Activated CD4-positive, CD25-positive, alpha-beta regulatory T cell treated with anti-CD3 and anti-CD28 coated beads, Interleukin-2, amount 50 U/mL, for 24 hours (primary cell): ENCODE measurements around the gene SLC2A6.

Source experiments
- ATAC-seq, 2 donors: fragments of 150-1000 bp; cut with Tn5 transposase; one replicate each; pipeline ENCODE4 v1.10.0; 2021; ENCODE audit warnings: mild to moderate bottlenecking in 1 of 2, moderate library complexity in 1 of 2

The SLC2A6 gene

DNA sequence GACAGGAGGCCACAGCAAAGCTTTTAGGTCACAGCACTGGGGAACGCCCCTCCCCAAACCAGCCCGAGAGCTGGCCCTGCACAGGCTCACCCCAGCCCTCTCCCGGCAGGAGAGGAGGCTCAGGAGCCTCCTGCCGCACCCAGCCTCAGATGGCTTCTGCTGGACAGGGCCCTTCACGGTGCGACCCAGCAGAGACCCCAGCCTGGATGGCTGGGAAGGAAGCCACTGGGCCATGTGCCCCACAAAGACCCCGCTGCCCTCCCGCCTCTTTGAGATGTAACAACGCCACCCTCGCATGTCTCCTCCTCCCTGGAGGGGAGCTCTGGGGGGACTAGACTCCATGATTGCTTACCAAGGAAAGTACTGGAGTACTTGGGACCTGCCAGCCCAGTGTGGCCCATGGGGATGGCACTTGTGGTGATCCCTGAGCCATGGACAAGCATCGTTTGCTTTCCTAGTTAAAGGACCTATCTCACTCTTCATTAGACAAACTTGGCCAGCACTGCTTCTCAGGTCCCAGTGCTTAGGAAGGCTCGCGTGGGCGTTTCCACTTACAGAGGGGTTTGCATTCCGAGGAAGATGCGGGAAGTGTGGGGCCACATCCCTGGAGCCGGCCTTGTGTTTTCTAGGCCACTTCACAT is 36.8 kb upstream of the SLC2A6 start:
- no peak for ATAC-seq

DNA sequence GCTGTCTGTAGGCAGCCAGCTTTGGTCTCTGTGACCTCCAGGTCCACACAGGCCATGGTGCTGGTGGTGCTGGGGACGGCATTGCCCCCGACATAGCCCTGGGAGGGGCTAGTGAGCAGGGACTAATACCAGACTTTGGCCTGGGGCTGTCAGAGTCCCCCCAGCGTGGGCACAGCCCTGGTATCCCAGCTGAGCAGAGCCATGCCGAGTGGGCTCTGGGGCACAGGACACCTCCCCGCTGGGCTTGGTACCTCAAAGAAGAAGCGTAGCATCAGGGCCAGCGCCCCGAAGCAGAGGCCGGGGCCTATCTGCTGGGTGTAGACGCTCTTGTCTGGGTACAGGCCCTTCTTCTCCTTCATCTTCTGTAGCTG is 36.3 kb upstream of the SLC2A6 start:
- ATAC-seq: no peak

DNA sequence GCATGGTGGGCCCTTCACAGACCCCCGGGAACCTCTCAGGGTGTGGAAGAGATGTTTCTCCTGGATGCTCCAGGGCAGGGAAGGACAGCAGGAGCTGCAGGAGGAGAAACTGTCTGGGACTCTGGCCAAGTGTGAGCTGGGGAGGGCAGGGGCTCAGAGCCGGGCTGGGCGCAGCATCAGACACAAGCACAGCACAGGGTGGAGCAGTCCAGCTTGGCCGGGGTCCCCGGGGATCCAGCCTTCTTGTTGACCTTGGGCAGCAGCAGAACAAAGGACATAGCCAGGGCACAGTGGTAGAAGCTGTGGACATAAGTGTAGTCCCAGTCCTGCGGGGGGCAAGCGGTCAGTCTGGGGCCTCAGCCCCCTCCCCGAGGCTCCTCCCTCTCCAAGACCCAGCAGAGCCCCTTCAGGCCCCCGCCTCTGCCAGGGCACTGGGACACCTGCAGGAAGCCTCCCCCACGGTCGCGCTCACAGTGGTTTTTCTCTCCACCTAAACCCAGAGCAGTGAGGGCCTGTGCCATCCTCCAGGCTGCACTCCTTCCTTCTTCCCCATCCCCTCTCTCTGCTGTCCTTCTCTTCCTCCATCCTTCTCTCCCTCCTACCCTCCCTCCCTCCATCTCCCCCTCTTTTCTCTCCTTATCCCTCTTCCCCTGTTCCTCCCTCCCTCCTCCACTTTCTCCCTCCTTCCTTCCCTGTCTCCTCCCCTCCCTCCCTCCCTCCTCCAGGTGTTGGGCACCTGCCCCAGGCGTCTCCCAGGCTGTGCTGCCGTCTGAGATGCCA is 35.8 kb upstream of the SLC2A6 start:
- ATAC-seq: no peak

DNA sequence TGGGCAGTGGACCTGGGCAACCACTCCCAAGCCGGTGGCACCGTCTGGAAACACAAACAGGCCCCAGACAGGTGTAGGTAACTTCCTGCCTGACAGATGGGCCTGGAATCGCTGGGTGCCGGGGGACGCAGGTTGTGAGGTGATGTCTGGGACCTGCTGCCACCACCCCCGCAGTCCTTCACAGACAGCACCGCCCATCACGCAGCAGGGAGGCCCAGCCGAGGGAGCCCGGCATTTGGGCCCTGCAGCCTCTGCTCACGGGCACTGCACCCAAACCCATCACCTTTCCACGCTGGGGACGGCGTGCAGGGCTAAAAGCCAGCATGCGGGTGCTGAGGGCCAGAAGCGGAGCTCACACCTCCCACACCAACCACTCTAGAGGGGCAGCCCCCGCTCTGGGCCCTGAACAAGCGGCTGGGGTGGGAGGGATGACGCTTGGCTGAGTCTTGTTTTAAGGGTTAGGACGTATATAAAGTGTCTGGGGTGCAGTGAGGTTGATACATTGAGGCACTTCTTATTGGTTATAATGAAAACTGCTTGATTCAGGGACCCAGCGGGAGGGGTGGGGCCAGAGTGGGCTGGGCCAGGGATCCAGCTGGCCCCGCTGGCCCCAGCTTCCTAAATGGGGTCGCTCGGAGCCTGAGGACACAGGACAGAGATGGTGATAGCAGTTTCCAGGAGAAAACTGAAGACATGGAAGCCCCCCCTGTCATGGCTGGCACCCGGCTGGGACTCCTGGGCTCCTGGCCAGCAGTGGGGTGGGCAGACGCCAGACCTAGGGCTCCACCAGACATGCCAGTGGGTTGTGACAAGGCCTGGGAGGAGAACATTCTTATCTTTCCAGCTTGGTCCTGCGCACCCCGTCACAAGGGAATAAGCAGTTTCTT is 34.6 kb upstream of the SLC2A6 start:
- ATAC-seq: no peak

DNA sequence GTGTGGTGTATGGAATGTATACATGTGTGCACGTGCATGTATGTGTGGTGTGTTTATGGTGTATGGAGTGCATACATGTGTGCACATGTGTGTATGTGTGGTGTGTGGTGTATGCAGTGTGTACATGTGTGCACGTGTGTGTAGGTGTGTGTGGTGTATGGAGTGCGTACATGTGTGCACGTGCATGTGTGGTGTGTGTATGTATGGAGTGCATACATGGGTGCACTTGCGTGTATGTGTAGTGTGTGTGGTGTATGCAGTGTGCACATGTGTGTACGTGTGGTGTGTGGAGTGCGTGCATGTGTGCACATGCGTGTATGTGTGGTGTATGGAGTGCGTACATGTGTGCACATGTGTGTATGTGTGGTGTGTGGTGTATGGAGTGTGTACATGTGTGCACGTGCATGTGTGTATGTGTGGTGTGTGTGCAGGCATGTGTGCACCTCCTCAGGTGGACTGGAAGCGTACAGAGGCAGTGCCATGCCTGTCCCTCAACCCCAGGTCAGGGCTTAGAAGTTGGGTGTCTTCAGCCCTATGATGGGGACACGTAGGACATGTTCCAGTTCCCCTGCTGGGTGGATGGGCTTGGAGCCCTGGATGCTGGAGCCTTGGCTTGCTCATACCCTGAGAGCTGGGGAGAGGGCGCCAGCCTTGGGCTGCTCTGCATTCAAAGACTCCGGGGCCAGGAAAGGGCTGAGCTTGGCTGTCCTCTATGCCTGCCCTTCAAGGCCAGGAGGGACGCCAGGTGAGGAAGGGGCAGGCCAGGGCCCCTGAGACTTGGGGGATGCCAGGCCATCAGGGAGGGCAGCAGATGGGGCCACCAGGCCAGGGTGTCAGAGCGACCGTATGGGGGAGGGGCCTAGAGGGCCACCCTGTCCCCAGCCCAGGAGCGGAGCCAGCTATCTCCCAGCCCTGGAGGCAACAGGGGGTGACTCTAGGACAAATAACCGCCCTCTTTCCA is 33.6 kb upstream of the SLC2A6 start:
- ATAC-seq: no peak

DNA sequence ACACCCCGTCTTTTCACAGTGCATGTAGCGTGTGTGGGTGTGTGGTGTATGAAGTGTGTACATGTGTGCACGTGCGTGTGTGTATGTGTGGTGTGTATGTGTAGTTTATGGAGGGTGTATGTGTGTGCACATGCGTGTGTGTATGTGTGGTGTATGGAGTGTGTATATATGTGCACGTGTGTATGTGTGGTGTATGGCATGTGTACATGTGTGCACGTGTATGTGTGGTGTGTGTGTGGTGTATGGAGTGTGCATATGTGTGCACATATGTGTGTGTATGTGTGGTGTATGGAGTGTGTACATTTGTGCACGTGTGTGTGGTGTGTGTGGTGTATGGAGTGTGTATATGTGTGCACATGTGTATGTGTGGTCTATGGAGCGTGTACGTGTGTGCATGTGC is 32.7 kb upstream of the SLC2A6 start:
- ATAC-seq: no peak

DNA sequence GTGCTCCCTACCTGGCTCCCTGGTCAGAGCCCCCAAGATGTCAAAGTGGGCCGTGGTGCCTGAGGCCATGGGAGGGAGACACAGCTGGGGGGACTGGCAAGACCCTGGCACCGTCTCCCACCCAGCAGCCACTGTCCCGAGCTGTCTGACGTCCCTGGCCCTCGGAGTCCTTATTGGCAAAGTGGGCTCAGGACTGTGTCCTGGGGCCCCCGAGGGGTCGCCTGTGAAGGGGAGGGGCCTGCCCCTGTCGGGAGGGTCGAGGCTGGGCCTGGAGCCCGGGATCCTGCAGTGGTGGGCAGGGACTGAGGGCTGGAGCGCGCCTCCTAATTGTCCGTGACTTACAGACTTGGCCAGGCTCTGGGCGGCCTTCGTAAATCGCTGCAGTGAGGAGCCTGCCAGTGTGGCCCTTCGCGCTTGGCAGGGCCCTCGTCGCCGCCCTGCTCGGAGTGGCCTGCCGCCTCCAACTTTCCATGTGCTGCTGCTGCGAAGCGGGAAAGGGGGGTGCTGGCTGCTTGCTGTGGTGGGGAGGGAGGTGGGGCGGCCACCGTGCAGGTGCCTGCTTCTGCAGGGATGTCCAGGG is 32.1 kb upstream of the SLC2A6 start:
- no peak for ATAC-seq

DNA sequence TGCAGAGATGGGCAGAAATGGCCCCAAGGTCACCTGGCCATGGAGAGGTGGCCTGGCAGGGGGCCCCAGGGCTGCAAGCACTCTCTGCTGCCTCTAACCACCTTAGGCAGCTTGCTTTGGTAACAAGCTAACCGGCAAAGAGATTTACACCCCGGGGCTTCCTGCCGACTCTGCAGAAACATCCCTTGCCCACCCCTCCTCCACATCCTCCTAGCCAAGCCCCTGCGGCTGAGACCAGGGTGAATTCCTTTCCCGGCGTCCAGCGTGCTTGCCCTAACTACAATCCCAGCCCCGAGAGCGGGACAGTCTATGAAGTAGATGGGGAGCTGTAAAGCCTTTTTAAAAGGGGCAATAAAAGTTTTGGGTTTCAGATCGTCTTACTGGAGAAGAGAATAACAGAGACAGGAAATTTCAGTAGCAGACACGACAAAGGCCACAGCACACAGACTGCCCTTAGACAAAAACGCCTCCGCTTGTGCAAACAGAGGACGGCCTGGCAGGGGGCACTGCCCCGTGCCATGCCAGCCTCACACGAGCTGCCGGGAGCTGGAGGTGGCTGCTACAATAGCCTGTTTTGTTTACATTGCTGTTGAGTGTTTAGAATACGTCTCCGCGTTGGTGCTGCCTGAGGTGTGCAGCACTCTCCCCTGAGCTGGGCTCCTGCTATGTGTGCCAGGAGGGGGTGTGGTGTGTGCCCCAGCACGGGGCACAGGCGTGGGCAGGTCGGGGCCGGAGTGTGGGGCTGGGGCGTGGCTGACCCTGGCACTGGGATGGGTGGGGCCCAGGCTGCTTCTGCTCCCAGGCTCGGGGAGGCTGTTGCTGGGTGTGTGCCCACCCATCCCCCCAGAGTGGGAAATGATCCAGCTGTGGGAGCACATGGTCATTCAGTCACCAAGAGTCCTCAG is 30.5 kb upstream of the SLC2A6 start:
- ATAC-seq: peak in 1 of 2 donors; percentile 51

DNA sequence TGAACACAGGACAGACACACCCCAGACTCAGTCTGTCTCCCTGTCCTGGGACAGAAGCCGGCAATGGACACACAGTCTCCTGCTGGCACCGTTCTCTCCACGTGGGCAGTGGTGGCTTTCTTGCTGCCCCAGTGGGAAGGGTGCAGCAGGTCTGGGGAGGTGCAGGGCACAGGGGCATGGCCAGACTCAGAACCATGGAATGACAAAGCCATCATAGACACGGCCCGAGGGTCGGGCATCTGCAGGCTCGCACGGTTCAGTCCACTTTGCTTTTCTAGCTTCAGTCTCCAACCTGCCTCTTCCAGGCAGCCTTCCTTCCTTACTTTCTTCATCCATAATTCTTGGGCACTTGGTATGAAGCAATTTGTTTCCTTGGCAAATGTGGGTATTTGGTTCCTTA is 29.1 kb upstream of the SLC2A6 start:
- ATAC-seq: no peak

DNA sequence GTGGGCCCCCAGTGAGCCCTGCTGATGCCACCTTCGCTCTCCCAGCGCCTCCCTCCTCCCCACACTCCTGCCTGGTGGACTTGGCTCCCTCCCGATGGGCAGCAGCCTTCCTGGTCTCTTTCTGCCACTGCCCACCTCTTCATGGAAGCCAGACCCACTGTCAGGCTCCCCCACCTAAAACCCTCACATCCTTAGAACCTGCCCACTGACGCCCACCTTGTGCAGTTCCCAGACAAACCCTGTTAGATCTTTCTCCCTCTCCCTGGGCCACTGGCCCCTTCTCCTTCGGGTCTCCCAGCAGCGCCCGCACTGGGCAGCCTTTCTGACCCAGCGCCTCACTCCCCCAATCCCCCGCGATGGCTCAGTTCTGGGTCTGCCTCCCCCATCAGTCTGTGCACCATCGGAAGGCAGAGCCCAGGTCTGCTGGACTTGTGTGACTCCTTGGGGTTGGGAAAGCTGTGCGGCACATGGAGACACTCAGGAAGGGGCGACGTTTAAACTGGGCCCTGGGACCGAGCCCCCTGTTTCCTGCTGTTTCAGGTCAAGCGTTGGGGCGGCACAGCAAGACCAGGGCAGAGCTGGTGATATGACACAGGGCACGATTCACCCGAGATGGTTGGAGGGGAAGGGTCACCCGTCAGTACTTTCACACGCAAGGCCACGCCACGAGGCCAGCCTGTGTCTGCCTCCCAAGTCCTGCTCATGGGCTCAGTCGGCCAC is 28.5 kb upstream of the SLC2A6 start:
- ATAC-seq: no peak

DNA sequence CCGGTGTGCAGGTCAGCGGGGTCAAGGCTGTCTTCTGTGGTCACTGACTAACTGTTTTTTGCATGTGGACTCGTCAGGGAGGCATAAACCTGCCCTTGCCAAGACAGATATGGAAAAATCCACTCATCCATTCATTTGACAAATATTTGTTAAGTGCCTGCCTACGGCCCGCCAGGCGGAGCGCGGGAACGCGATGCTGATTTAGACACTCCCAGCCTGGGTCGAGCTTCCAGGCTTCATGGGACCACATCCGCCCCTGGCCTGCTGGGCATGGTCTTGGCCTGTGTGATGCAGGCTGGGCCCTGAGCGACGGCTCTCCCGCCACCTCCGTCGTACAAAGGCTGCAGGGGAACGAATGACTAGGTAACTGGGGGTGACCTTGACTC is 27.7 kb upstream of the SLC2A6 start:
- no peak for ATAC-seq

DNA sequence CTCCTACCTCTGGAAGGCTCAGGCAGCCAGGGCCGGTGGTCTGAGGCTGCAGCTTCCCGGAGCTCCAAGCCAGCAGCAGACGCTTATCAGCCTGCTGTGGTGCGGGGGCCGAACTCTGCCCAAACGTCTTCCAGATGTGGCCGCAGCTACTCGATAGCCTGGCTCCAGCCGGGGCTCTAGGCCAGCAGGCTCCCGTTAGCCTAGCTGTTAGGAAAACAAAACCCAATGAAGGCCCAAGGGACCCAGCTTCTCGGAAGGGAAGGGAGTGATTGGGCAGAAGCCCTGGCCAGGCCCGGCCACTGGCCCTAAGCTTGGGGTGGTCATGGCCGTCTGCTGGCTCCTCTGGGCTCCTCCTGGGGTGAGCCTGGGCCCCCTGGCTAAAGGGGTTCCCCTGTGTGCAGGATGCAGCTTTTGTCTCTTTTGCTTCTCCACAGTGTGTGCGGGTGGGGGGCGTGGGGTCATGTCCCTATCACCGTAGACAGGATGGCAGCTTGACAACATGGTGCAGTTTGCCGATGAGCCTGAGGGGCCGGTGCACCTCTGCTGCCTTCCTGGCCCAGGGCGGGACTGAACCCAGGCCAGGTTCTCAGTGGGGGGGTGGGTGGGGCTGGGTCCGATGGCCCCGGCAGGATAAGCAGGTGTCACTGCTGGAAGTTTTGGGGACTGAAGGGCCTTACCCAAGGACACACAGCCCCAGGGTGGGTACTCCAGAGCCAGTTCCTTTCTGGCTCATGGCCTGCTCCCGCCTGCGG is 27.2 kb upstream of the SLC2A6 start:
- ATAC-seq: no peak

DNA sequence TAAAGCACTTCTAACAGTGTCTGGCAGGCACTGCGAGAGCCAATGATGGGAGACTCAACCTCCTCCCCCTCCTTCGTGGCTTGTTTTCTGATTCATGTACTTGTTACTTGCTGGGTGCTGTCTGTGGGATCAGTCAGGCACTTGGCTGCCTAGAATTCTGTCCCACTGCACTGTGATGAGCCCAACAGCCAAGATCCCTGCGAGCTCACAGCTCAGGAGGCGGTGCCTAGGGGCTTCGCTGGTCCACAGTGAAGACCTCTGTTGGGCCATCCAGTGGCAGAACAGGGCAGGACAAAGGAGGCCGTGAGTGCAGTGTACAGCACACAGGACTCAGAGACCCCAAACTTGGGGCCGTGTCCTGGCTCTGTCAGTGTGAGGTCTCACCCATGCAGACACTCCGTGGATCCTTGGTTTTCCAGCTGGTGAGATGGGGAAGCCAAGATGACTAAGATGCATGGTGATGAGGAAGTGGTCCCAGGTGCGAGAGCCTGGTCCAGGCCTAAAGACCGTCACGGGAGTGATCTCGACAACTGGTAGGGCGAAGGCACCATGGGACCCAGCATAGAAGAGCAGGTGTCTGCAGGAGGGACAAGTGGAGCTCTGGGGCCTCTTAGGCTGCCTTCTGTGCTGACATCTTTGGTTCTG is 26.4 kb upstream of the SLC2A6 start:
- ATAC-seq: no peak

DNA sequence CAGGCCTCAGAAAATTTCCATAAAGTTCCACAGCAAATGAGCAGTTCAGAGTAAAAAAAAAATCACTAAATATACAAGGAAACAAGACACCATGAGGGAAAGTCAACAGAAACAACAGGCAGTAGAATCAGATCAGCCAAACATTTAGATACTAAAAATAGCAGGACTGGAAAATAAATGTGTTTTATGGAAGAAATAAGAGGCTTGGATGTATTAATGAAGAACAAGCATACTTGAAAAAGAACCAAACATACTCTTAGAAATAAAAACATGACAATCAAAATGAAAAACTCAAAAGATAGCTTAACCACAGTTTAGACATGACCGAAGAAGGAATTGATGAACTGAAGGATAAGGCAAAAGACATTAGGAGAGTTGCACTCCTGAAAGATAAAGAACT is 23.2 kb upstream of the SLC2A6 start:
- no peak for ATAC-seq

DNA sequence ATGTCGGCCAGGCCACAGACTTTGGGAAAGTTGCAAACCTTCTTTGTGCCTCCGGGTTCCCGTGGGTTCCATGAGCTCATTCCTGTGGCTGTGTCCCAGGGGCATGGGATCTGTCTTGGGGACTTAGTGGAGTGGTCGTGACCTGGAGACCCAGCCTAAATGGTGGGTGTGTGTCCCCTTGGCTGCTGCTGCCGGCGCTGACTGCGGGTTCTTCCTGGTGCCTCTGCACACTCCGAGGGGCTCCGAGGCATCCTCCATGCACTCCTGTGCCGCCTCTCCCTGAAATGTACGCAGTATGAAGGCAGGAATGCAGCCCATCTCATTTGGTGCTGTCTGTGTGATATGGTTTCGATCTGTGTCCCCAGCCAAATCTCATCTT is 21.0 kb upstream of the SLC2A6 start:
- no peak for ATAC-seq

DNA sequence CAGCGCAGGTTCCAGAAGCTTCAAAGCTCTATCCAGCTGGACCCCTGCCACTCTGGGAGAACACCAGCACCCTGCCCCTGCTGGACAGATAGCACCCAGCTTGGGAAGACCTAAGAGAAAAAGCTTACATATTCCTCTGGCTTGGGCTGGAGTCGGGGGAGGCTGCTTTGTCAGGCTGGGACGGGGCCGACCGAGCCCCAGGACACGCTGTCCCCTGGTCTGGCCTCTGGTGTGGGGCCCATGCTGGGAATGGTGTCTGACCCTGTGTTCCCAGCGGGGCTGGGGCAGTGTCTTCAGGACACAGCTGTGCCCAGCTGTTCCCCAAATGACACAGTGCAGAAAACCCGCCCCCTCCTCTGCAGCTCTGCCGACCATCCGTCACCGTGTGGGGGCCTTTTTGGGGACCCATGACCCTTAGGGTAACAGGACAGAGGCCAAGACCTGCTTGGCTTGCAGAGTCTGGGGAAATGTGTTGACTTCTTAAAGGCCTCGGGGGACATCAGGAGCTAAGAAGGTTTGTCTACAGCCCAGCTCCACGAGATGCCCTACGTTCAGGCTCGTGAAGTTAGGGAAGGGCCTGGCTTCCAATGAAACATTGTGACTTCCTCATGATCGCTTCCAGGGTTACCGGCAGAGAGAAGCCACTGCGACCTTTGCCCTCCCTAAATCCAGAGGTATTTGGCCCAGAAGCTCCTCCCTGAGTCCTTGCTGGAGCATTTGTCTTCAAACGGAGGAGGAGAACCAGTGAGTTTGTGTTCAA is 20.4 kb upstream of the SLC2A6 start:
- no peak for ATAC-seq

DNA sequence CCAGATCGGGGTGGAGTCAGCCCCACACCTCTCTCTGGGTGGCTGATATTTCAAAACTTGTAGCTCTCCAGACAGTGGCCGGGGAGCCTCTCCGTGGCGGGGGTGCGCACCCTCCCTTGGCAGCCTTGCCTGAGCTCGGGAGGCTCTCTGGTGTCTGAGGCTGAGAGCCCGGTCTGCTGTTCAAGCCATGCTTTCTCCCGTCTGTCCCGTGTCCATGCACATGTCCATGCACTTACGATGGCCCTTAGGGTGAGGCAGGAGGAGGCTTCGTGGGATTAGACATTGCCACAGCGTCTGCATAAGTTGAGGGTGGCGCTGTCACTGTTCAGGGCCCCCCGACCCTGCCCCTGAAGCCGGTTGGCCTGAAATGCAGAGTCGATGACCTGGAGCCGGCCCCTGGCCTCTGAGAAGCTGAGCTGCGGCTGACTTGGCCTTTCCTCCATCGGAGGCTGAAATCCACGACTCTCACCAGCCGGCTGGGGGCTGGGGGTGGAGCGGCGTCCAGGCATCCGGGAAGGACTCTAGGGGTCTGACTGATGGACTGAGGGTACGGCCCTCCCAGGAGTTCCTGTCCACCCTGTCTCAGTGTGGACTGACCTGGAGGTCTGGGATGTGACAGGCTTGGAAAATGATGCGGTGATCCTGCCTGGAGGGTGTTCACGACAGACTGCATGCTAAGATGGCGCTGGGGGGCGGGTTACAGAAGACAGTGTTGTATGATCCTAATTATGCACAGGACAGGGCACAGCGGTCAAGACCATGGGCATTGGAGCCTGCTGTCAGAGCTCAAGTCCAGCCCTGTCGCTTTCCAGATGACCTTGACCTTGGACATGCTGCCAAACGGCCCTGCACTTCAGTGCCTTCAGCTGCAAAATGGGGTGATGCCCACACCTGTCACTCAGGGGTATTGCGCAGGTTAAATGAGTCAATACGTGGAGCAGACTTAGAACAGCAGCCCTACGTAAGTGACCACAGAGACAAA is 18.3 kb upstream of the SLC2A6 start:
- ATAC-seq: no peak
